ENCODE results near the gene PERCC1.

DNA sequence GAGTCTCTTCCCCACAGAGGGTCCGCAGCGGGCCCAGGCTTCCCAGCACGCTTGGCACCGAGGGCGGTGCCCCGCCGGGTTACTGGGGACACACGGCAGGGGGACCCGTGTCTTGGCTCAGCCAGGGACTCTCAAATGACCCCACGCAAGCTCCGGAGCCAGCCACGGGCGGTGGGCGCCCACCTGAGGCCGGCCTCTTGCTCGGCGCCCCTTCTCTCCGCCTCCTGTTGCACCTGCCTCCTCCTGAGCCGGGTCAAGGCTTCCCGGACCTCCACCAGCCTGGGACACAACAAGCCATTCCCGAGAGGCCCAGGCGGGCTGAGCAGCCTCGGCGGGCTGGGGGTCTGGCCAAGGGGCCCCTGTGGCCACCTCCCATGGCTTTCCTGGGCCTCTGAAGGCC lies 11.8 kb downstream of the PERCC1 start:
- no peak for TF ChIP-seq POLR2A (IDR thresholded peaks at IDR 0.05)
- TF ChIP-seq, protein P1, sequence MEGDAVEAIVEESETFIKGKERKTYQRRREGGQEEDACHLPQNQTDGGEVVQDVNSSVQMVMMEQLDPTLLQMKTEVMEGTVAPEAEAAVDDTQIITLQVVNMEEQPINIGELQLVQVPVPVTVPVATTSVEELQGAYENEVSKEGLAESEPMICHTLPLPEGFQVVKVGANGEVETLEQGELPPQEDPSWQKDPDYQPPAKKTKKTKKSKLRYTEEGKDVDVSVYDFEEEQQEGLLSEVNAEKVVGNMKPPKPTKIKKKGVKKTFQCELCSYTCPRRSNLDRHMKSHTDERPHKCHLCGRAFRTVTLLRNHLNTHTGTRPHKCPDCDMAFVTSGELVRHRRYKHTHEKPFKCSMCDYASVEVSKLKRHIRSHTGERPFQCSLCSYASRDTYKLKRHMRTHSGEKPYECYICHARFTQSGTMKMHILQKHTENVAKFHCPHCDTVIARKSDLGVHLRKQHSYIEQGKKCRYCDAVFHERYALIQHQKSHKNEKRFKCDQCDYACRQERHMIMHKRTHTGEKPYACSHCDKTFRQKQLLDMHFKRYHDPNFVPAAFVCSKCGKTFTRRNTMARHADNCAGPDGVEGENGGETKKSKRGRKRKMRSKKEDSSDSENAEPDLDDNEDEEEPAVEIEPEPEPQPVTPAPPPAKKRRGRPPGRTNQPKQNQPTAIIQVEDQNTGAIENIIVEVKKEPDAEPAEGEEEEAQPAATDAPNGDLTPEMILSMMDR (IDR thresholded peaks at IDR 0.05) = no peak
